HepG2 (cell line): ENCODE measurements around the gene ANKRD11.

ENCODE experiments used
- ATF6 ChIP-seq: sonication (generic); formaldehyde crosslinking; conservative IDR thresholded peaks from 2 replicates; pipeline ENCODE4 v1.4.0; 2020; ENCODE audit warnings: missing genetic modification reagents
- ATF7 ChIP-seq, 2 experiments: fragments of 450-650 bp in 1 of 2; sonication (generic) in 1 of 2; formaldehyde crosslinking in 1 of 2; IDR thresholded peaks; 2 replicates each; pipeline versions ENCODE4 v1.4.0 to v1.6.1; 2016 to 2020; ENCODE audit warnings: antibody characterized with exemption in 1 of 2, mild to moderate bottlenecking in 1 of 2, missing genetic modification reagents in 1 of 2
- KLF6 ChIP-seq: IDR thresholded peaks from 2 replicates; pipeline ENCODE4 v1.8.0; 2016; ENCODE audit warnings: missing biosample characterization, missing genetic modification reagents
- MED1 ChIP-seq: sonication (generic); formaldehyde crosslinking; IDR thresholded peaks from 2 replicates; pipeline ENCODE4 v1.4.0; 2020; ENCODE audit warnings: missing genetic modification reagents
- MTA1 ChIP-seq: sonication (generic); formaldehyde crosslinking; IDR thresholded peaks from 2 replicates; pipeline ENCODE4 v1.4.0; 2020; ENCODE audit warnings: missing genetic modification reagents, mild to moderate bottlenecking, borderline replicate concordance
- PRMT3 ChIP-seq: sonication (generic); formaldehyde crosslinking; IDR thresholded peaks from 2 replicates; pipeline ENCODE4 v1.8.1; 2022; ENCODE audit warnings: low read depth, mild to moderate bottlenecking, moderate library complexity, missing genetic modification reagents, borderline replicate concordance
- REPIN1 ChIP-seq: sonication (generic); formaldehyde crosslinking; IDR thresholded peaks from 2 replicates; pipeline ENCODE4 v1.8.0; 2022; ENCODE audit warnings: missing genetic modification reagents, low read depth, mild to moderate bottlenecking, borderline replicate concordance
- RXRA ChIP-seq: sonication (generic); formaldehyde crosslinking; IDR thresholded peaks from 2 replicates; pipeline ENCODE4 v1.5.1; 2020; ENCODE audit warnings: missing genetic modification reagents
- YY1 ChIP-seq: IDR thresholded peaks from 2 replicates; pipeline ENCODE4 v1.6.1; 2011; ENCODE audit warnings: low read length, low read depth, moderate library complexity, mild to moderate bottlenecking; ENCODE audit not compliant: insufficient read depth, insufficient replicate concordance
- ZNF24 ChIP-seq: fragments of 450-650 bp; IDR thresholded peaks from 2 replicates; pipeline ENCODE4 v1.6.1; 2017; ENCODE audit warnings: antibody characterized with exemption, mild to moderate bottlenecking
- ZNF337 ChIP-seq: sonication (generic); formaldehyde crosslinking; IDR thresholded peaks from 2 replicates; pipeline ENCODE4 v1.5.1; 2020; ENCODE audit warnings: missing genetic modification reagents, low read depth, mild to moderate bottlenecking, borderline replicate concordance

- TF ChIP-seq ATF7 (IDR thresholded peaks at IDR 0.05) (no peak), ATF7 (CRISPR knock-in tag; IDR thresholded peaks at IDR 0.05) (no peak), MED1 (CRISPR knock-in tag) (no peak), REPIN1 (no peak), MTA1 (no peak), ATF6 (CRISPR knock-in tag) (no peak), RXRA (no peak), YY1 (no peak), ZNF24 (no peak), PRMT3 (CRISPR knock-in tag) (no peak), KLF6 (CRISPR knock-in tag) (no peak), ZNF337 (CRISPR knock-in tag) (no peak)
These were observed 243.9 kb downstream of the ANKRD11 start for GRCh38 chr16:89246383-89246902.
